ENCODE results near the gene SPSB2.

- no peak for TF ChIP-seq EZH2 (IDR thresholded peaks at IDR 0.05; ENCODE audit: borderline replicate concordance, insufficient read depth, low read depth, low read length, poor library complexity, severe bottlenecking)
- no peak for TF ChIP-seq CTCF (IDR thresholded peaks at IDR 0.05)
These were observed 27.7 kb downstream of the SPSB2 start for GRCh38 chr12:6845395-6845794.

All from B cell (primary cell).